ENCODE results near the gene FDXR.

- TF ChIP-seq CTCF (IDR thresholded peaks at IDR 0.05) (no peak), POLR2A (IDR thresholded peaks at IDR 0.05) (no peak)
Observed at GRCh38 chr17:74921026-74921681, 48.4 kb upstream of the FDXR start.

All from adrenal gland (tissue), 5 donors.